Chondrocyte (in vitro differentiated cells): ENCODE measurements around the gene DNAH1. TPM values are rescaled to one million over a fixed set of nuclear protein-coding genes. Genes with fewer than 3 reads are reported as not detected.

ENCODE experiments used
- DNase-seq: peaks from one replicate; pipeline ENCODE4 v3.0.0; 2021; ENCODE audit warnings: mixed read lengths, low spot score
- H3K27ac Mint-ChIP-seq: one replicate; pipeline ENCODE4 v1.8.0; 2021; ENCODE audit warnings: mild to moderate bottlenecking, moderate library complexity, mixed read lengths; ENCODE audit not compliant: unreplicated experiment
- H3K27me3 Mint-ChIP-seq: 2 replicates; pipeline ENCODE4 v1.8.0; 2021; ENCODE audit warnings: low read depth, mixed read lengths
- H3K36me3 Mint-ChIP-seq: 2 replicates; pipeline ENCODE4 v1.8.0; 2021; ENCODE audit warnings: low read depth, mixed read lengths
- H3K4me1 Mint-ChIP-seq: 2 replicates; pipeline ENCODE4 v1.8.0; 2021; ENCODE audit warnings: low read depth, mild to moderate bottlenecking, mixed read lengths
- H3K4me3 Mint-ChIP-seq: one replicate; pipeline ENCODE4 v1.8.0; 2021; ENCODE audit warnings: mild to moderate bottlenecking, moderate library complexity, mixed read lengths; ENCODE audit not compliant: unreplicated experiment
- H3K9me3 Mint-ChIP-seq: 2 replicates; pipeline ENCODE4 v1.8.0; 2021; ENCODE audit warnings: low read depth, mixed read lengths
- total RNA-seq: library from RNA; stranded (reverse); gene quantifications from 3 replicates; pipeline ENCODE4 v1.2.1, GENCODE V29; 2021
- TF ChIP-seq, protein P1 (sequence below): fragments of 200-600 bp; sonication (generic); IDR thresholded peaks from 2 replicates; pipeline ENCODE4 v1.5.0; 2021; ENCODE audit warnings: antibody characterized with exemption, mild to moderate bottlenecking, moderate library complexity

DNAH1 gene
- total RNA-seq, 1 donor from 2014 or later = 5.0 TPM

DNA sequence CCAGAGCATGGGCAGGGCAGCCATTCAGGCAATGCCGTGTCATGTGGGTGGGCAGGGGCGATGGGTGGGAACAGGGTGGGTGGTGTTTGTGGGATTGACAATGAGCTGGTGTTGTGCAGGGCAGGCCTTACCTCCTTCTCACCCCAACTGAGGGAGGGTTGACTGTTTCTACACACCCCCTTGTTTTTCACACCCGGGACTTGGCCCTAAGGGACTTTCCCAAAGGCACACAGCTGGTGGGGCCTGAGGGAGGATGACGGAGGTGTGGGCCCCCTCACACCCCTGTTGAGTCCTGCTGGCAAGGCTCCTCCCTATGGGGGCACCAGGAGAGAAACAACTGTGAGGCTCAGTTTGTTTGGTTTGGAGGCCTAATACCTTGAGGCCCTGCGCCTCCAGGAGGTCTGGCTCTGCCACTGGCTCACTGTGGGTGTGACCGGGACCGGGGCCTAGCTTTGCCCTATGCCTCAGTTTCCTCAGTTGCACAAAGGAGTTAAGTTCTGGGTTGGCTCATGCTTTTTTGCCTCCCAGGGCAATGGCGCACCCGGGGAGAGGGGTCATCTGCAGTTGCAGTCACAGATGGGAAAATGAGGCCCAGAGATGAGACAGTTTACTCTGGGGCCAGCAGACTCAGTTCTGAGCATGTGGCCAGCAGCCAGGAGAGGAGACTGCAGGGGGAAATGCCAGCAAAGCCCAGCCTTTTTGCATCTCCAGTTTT is 5.1 kb upstream of the DNAH1 start:
- Mint-ChIP-seq H3K4me3 (no peak overlapping the region), H3K27me3 (peaks cover 2% of the 10 kb centered on the region), H3K9me3 (no peaks in the 10 kb centered on the region), H3K4me1 (no peaks in the 10 kb centered on the region), H3K27ac (no peak overlapping the region), H3K36me3 (peaks cover 6% of the 10 kb centered on the region)
- no peak for DNase-seq
- TF ChIP-seq, protein P1, sequence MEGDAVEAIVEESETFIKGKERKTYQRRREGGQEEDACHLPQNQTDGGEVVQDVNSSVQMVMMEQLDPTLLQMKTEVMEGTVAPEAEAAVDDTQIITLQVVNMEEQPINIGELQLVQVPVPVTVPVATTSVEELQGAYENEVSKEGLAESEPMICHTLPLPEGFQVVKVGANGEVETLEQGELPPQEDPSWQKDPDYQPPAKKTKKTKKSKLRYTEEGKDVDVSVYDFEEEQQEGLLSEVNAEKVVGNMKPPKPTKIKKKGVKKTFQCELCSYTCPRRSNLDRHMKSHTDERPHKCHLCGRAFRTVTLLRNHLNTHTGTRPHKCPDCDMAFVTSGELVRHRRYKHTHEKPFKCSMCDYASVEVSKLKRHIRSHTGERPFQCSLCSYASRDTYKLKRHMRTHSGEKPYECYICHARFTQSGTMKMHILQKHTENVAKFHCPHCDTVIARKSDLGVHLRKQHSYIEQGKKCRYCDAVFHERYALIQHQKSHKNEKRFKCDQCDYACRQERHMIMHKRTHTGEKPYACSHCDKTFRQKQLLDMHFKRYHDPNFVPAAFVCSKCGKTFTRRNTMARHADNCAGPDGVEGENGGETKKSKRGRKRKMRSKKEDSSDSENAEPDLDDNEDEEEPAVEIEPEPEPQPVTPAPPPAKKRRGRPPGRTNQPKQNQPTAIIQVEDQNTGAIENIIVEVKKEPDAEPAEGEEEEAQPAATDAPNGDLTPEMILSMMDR = no peak

- Mint-ChIP-seq H3K4me1 (no peaks in the 10 kb centered on the region), H3K4me3 (no peak overlapping the region), H3K36me3 (peaks cover 3% of the 10 kb centered on the region), H3K9me3 (no peaks in the 10 kb centered on the region), H3K27me3 (no peaks in the 10 kb centered on the region), H3K27ac (no peak overlapping the region)
- no peak for DNase-seq
- TF ChIP-seq, protein P1 = no peak
Measured at GRCh38 chr3:52311576-52312119, 4.5 kb upstream of the DNAH1 start.

DNA sequence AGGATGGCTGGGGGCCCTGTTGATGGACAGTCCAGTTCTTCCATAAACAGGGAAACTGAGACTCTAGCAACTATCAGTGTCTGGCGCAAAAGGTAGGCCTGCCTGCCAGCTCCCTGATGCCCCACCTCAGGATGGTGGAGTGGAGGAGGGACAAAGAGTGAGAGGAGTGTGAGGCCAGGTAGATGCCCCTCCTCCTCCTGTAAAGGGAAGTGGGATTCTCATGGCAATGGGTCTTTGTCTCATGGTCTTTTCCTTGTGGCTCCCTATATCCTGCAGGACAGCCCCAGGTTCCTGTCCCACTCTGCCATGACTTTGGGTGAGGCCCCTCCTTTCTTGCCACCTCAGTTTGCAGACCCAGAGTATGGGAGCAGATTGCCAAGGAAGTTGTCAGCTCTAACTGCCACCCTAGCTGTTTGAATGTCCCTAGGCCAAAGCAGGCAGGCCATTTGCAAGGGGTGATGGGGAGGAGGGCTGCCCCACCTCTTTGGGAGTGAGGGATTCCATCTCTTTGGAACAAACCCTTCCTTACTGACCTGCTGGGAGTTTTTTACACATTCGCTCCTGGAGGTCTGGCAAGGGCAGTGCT is 2.8 kb upstream of the DNAH1 start:
- peaks cover 3% of the 10 kb centered on the region for H3K36me3 Mint-ChIP-seq
- H3K4me3 Mint-ChIP-seq = no peak overlapping the region
- H3K9me3 Mint-ChIP-seq = no peaks in the 10 kb centered on the region
- peaks cover 1% of the 10 kb centered on the region for H3K27me3 Mint-ChIP-seq
- DNase-seq = no peak
- H3K27ac Mint-ChIP-seq = no peak overlapping the region
- TF ChIP-seq, protein P1 = no peak
- H3K4me1 Mint-ChIP-seq = peaks cover 4% of the 10 kb centered on the region

DNA sequence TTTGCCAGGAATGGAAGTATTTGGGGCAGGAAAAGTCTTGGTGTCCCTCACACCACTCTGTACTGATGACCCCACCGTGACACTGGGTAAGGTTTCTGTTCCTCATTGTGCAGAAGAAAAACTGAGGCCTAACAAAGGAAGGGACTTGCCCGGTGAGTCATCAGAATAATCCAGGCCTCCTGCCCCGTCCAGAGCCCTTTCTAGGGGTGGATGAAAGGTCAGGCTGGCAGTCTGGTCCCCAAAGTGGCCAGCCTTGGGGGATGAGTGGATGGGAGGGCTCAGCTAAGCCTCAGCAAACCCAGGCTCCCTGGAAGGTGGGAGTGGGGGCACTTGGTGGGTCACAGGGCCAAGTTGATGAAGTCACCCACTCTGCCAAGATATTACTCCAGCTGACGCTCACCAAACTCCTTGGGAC is 2.3 kb upstream of the DNAH1 start:
- DNase-seq = no peak
- peaks cover 3% of the 10 kb centered on the region for H3K36me3 Mint-ChIP-seq
- H3K4me1 Mint-ChIP-seq = peaks cover 4% of the 10 kb centered on the region
- H3K27ac Mint-ChIP-seq = no peak overlapping the region
- TF ChIP-seq, protein P1 = no peak
- H3K27me3 Mint-ChIP-seq = peaks cover 3% of the 10 kb centered on the region
- H3K9me3 Mint-ChIP-seq = no peaks in the 10 kb centered on the region
- H3K4me3 Mint-ChIP-seq = no peak overlapping the region

GRCh38 chr3:52314489-52314888 is 1.6 kb upstream of the DNAH1 start:
- no peak overlapping the region for H3K27ac Mint-ChIP-seq
- H3K4me3 Mint-ChIP-seq = no peak overlapping the region
- H3K4me1 Mint-ChIP-seq = peaks cover 4% of the 10 kb centered on the region
- peaks cover 3% of the 10 kb centered on the region for H3K27me3 Mint-ChIP-seq
- no peaks in the 10 kb centered on the region for H3K9me3 Mint-ChIP-seq
- DNase-seq = no peak
- TF ChIP-seq, protein P1 = no peak
- peaks cover 3% of the 10 kb centered on the region for H3K36me3 Mint-ChIP-seq
